CD14-positive monocyte (primary cell): ENCODE measurements around the gene ABL2. TPM values are rescaled to one million over a fixed set of nuclear protein-coding genes. Genes with fewer than 3 reads are reported as not detected.
A peak's percentile ranks its signal among the peaks of the same experiment; 100 is the strongest.

Experiments
- DNase-seq, 3 donors: peaks; one replicate each; pipeline ENCODE4 v3.0.0-alpha.2; 2011 to 2022
- H2AFZ ChIP-seq: 2 replicates; pipeline ENCODE4 v1.6.0; 2012; ENCODE audit warnings: mild to moderate bottlenecking, low read depth, low read length, inconsistent platforms; ENCODE audit not compliant: insufficient read depth, poor library complexity, severe bottlenecking
- H3K27ac ChIP-seq, 2 donors: 1 replicate in 1 of 2; 2 replicates in 1 of 2; pipeline ENCODE4 v1.5.1; 2012 to 2013; ENCODE audit warnings: low read length in 2 of 2, control low read depth in 1 of 2, inconsistent platforms in 1 of 2, low read depth in 1 of 2, mild to moderate bottlenecking in 1 of 2
- H3K27me3 ChIP-seq, 2 donors: one replicate each; pipeline versions ENCODE4 v1.6.0 to v1.6.1; 2011 to 2013; ENCODE audit warnings: low read length in 2 of 2; ENCODE audit not compliant: control insufficient read depth in 2 of 2, insufficient read depth in 2 of 2
- H3K36me3 ChIP-seq, 2 donors: replicated peaks in 1 of 2; 1 replicate in 1 of 2; 2 replicates in 1 of 2; pipeline versions ENCODE4 v1.5.1 to v1.6.1; 2012 to 2013; ENCODE audit warnings: low read length in 2 of 2, control low read depth in 1 of 2, inconsistent platforms in 1 of 2, mild to moderate bottlenecking in 1 of 2; ENCODE audit not compliant: insufficient read depth in 2 of 2, control insufficient read depth in 1 of 2
- H3K4me1 ChIP-seq, 2 donors: 1 replicate in 1 of 2; 2 replicates in 1 of 2; pipeline versions ENCODE4 v1.5.1 to v1.6.1; 2012 to 2013; ENCODE audit warnings: low read length in 2 of 2, control low read depth in 1 of 2, inconsistent platforms in 1 of 2, mild to moderate bottlenecking in 1 of 2, moderate library complexity in 1 of 2; ENCODE audit not compliant: insufficient read depth in 2 of 2, control insufficient read depth in 1 of 2
- H3K4me2 ChIP-seq: replicated peaks from 2 replicates; pipeline ENCODE3; 2012; ENCODE audit warnings: low read length, moderate library complexity, mild to moderate bottlenecking; ENCODE audit not compliant: poor library complexity, severe bottlenecking; ENCODE audit errors: extremely low read depth
- H3K4me3 ChIP-seq, 3 experiments: fragments of 200-600 bp in 1 of 3; sonication (generic) in 1 of 3; replicated peaks in 1 of 3; 1 replicate in 2 of 3; 2 replicates in 1 of 3; pipeline ENCODE4 v1.5.1; 2011 to 2013; ENCODE audit warnings: low read length in 3 of 3, mild to moderate bottlenecking in 3 of 3, control low read depth in 2 of 3, low read depth in 2 of 3, inconsistent platforms in 1 of 3, moderate library complexity in 1 of 3
- H3K79me2 ChIP-seq: 2 replicates; pipeline ENCODE4 v1.6.0; 2012; ENCODE audit warnings: mild to moderate bottlenecking, control low read depth, inconsistent platforms, low read length, moderate library complexity; ENCODE audit not compliant: insufficient read depth
- H3K9ac ChIP-seq: 2 replicates; pipeline ENCODE4 v1.6.0; 2017; ENCODE audit warnings: low read length, mild to moderate bottlenecking; ENCODE audit not compliant: insufficient read depth, poor library complexity, severe bottlenecking
- H3K9me3 ChIP-seq, 2 donors: replicated peaks in 1 of 2; 1 replicate in 1 of 2; 2 replicates in 1 of 2; pipeline versions ENCODE4 v1.5.1 to v1.6.1; 2012 to 2013; ENCODE audit warnings: low read length in 2 of 2, control low read depth in 1 of 2; ENCODE audit not compliant: control insufficient read depth in 1 of 2, insufficient read depth in 1 of 2
- H4K20me1 ChIP-seq: 2 replicates; pipeline ENCODE4 v1.6.0; 2012; ENCODE audit warnings: mild to moderate bottlenecking, low read length, control low read depth, moderate library complexity; ENCODE audit not compliant: insufficient read depth
- H3K27ac Mint-ChIP-seq, 7 donors: one replicate each; pipeline ENCODE4 v1.8.0; 2020; ENCODE audit warnings: mild to moderate bottlenecking in 7 of 7, mixed read lengths in 7 of 7, moderate library complexity in 6 of 7, inconsistent platforms in 2 of 7
- H3K27me3 Mint-ChIP-seq, 3 donors: one replicate each; pipeline ENCODE4 v1.8.0; 2021 to 2022; ENCODE audit warnings: low read depth in 3 of 3, mild to moderate bottlenecking in 3 of 3, mixed read lengths in 3 of 3, moderate library complexity in 3 of 3, inconsistent platforms in 1 of 3
- H3K36me3 Mint-ChIP-seq, 2 donors: one replicate each; pipeline ENCODE4 v1.8.0; 2020; ENCODE audit warnings: mixed read lengths in 2 of 2, inconsistent platforms in 1 of 2, mild to moderate bottlenecking in 1 of 2
- H3K4me1 Mint-ChIP-seq: one replicate; pipeline ENCODE4 v1.8.0; 2020; ENCODE audit warnings: mild to moderate bottlenecking, mixed read lengths
- H3K4me3 Mint-ChIP-seq, 2 donors: one replicate each; pipeline ENCODE4 v1.8.0; 2020; ENCODE audit warnings: mild to moderate bottlenecking in 2 of 2, mixed read lengths in 2 of 2, moderate library complexity in 1 of 2
- H3K9me3 Mint-ChIP-seq, 7 donors: one replicate each; pipeline ENCODE4 v1.8.0; 2020 to 2022; ENCODE audit warnings: mixed read lengths in 7 of 7, mild to moderate bottlenecking in 6 of 7, moderate library complexity in 6 of 7, inconsistent platforms in 2 of 7
- CTCF ChIP-seq: fragments of 200-600 bp; IDR thresholded peaks from one replicate; pipeline ENCODE4 v1.8.0; 2022; ENCODE audit warnings: antibody characterized with exemption, mild to moderate bottlenecking
- WGBS: methylation state at CpG from one replicate; pipeline ENCODE4 v1.1.5; 2013; ENCODE audit warnings: missing lambda C conversion rate; ENCODE audit not compliant: insufficient coverage; 5-methylcytosine and 5-hydroxymethylcytosine counted together
- intact Hi-C, 2 donors: fragments of 100-400 bp; cut with micrococcal nuclease; formaldehyde crosslinking; loops; one replicate each; pipeline versions ENCODE4 v1.15.0 to v1.15.1; 2023
- polyA plus RNA-seq, 3 donors: library from polyadenylated mRNA; depleted of rRNA in 1 of 3; unstranded in 2 of 3; stranded (reverse) in 1 of 3; fragments of 300-500 nt in 2 of 3; fragments of >200 nt in 1 of 3; fragmentation: Illumina TruSeq in 2 of 3; gene quantifications; 1 replicate in 2 of 3; 2 replicates in 1 of 3; pipeline ENCODE4 v1.2.3, GENCODE V29; 2012 to 2021

The ABL2 gene
- polyA plus RNA-seq, 3 donors, result 0.20 to 2.1 (median 1.4) TPM

GRCh38 chr1:179234863-179235262 lies 5.4 kb upstream of the ABL2 start:
- no peaks in the 10 kb centered on the region for H3K36me3 Mint-ChIP-seq
- no peak for DNase-seq
- H3K9me3 Mint-ChIP-seq, result peaks cover 0 to 2% (median 0%) of the 10 kb centered on the region in 7 donors
- H3K79me2 ChIP-seq, result no peaks in the 10 kb centered on the region
- WGBS, result 100% methylated on average over 1 of the region's 1 CpG
- no peak overlapping the region for H3K4me2 ChIP-seq
- H3K4me1 Mint-ChIP-seq, result peaks cover 11% of the 10 kb centered on the region
- H3K27me3 ChIP-seq, result no peaks in the 10 kb centered on the region
- no peak overlapping the region for H3K4me3 ChIP-seq
- H3K27ac ChIP-seq, result no peak overlapping the region
- no peak overlapping the region for H3K9ac ChIP-seq
- peak overlapping the region in 2 of 7 donors; percentile 48 to 74 for H3K27ac Mint-ChIP-seq
- intact Hi-C loops, result loop anchor here in 1 of 2 donors (5.0 kb wide), 1 partner anchor 142 kb away; no protein-coding TSS in a partner anchor
- peaks cover 0 to 2% (median 0%) of the 10 kb centered on the region in 3 donors for H3K27me3 Mint-ChIP-seq
- peaks cover 2 to 3% of the 10 kb centered on the region in 2 donors for H3K4me1 ChIP-seq
- H3K9me3 ChIP-seq, result no peaks in the 10 kb centered on the region
- H3K4me3 Mint-ChIP-seq, result no peak overlapping the region
- H2AFZ ChIP-seq, result no peak overlapping the region
- H3K36me3 ChIP-seq, result no peaks in the 10 kb centered on the region
- no peak for TF ChIP-seq CTCF
- H4K20me1 ChIP-seq, result no peaks in the 10 kb centered on the region

DNA sequence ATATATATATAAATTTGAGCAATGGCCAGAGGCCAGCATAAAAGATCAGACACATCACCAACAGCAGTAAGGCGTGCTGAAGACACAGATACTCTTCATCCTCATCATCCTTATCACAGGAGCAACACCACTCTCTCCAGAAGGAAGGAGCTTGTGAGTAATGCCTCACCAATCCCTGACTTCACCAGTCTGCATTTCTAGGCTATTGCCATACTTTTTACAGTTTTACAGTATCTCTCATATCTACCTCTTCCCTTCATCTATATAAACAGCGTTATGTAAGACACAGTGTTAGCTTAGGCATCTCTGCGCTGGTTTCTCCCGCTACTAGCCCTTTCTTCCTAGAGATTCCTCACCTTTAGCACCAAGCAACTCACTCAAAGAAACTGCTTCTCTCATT lies 2.4 kb upstream of the ABL2 start:
- Mint-ChIP-seq H3K36me3 (peaks cover 2 to 3% of the 10 kb centered on the region in 2 donors), H3K4me1 (peaks cover 25% of the 10 kb centered on the region), H3K27me3 (peaks cover 0 to 5% (median 0%) of the 10 kb centered on the region in 3 donors), H3K27ac (no peak overlapping the region), H3K4me3 (no peak overlapping the region), H3K9me3 (peaks cover 0 to 4% (median 0%) of the 10 kb centered on the region in 7 donors)
- Histone ChIP-seq H3K27ac (no peak overlapping the region), H3K4me3 (no peak overlapping the region), H4K20me1 (no peaks in the 10 kb centered on the region), H3K79me2 (peaks cover 13% of the 10 kb centered on the region), H2AFZ (no peak overlapping the region), H3K27me3 (no peaks in the 10 kb centered on the region), H3K4me1 (peaks cover 10 to 14% of the 10 kb centered on the region in 2 donors), H3K36me3 (no peaks in the 10 kb centered on the region), H3K9me3 (no peaks in the 10 kb centered on the region), H3K4me2 (no peak overlapping the region), H3K9ac (no peak overlapping the region)
- no peak for TF ChIP-seq CTCF
- DNase-seq, result no peak
- intact Hi-C loops, result no loop called here
- WGBS, result 100% methylated on average over 4 of the region's 4 CpGs
